COR-L47 (cell line): Measurements from ENCODE around the gene FJX1.
"Not testable (repeated sequence)": the region's sequence is repeated elsewhere in the genome, so short reads cannot be mapped to it uniquely, and the experiment has no call there.

ENCODE experiments used
- DNase-seq: peaks from one replicate; lab custom pipeline; 2025; lab: John Stamatoyannopoulos, UW

The FJX1 gene

GRCh38 chr11:35668350-35668749, 50.1 kb downstream of the FJX1 start:
- DNase-seq: not testable (repeated sequence)
